Measurements from ENCODE around the gene ZNF341.
"Not testable (repeated sequence)": the region's sequence is repeated elsewhere in the genome, so short reads cannot be mapped to it uniquely, and the experiment has no call there.

The ZNF341 gene

GRCh38 chr20:33731693-33732165 is at the start of gene ZNF341:
Gene ZNF341, plus strand, starts transcription at chr20:33731996. Its CDS starts 26 bp downstream, at chr20:33732022.
- peak; percentile 93 for DNase-seq

- no peak for DNase-seq
These were observed 47.1 kb upstream of the ZNF341 start for GRCh38 chr20:33684533-33685327.

DNA sequence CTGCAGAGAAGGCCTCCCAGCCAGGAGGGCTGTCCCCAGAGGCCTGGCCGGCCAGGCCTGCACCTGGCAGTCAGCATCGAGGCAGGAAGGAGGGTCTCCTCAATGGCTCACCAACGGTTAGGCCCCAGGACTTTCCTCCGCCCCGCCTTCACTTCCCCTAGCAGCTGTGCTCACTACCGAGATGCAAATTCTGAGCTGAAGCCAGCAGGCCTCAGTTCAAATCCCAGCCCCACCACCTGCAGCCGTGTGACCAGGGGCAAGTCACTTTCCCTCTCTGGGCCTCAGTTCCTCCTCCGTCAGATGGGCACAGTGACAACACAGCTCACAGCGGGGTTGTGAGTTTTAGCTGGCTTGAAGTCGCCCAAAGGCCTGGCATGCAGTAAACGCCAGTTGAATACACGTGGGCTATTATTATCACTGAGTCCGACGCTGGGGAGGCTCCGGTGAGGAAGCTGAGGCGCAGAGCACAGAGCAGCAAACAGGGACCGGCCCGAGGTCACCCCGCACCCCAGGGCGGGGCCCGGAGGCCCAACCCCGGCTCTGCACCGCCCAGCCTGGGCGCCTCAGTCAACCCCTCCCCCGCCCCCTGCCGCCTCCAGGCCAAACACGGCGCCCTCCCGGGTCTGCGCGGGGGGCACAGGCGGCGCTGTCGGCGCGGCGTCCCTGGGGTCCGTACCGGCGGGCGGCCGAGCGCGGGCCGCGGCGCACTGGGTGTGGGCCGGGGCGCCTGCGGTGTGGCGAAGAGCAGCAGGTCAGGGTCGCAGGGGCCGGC is 46.3 kb upstream of the ZNF341 start:
- peak; percentile 82 for DNase-seq

GRCh38 chr20:33686100-33686983 is 45.5 kb upstream of the ZNF341 start, which contains the start of gene E2F1:
Gene E2F1, minus strand, starts transcription at chr20:33686385. Its CDS starts 121 bp downstream, at chr20:33686264.
- DNase-seq: peak; percentile 99

DNA sequence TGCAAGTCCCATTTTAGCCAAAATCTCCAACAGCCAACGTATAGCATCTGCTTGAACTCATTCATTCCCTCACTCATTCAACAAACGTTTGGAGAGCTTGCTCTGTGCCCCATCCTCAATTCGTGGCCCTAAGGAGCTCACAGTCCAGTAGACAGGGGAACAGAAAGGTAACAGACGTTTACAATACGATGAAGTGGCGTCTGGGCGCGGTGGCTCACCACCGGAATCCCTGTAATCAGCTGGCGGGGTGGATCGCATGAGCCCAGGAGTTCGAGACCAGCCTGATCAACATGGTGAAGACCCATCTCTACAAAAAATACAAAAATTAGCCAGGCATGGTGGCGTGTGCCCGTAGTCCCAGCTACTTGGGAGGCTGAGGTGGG is 44.8 kb upstream of the ZNF341 start:
- DNase-seq: no peak

DNA sequence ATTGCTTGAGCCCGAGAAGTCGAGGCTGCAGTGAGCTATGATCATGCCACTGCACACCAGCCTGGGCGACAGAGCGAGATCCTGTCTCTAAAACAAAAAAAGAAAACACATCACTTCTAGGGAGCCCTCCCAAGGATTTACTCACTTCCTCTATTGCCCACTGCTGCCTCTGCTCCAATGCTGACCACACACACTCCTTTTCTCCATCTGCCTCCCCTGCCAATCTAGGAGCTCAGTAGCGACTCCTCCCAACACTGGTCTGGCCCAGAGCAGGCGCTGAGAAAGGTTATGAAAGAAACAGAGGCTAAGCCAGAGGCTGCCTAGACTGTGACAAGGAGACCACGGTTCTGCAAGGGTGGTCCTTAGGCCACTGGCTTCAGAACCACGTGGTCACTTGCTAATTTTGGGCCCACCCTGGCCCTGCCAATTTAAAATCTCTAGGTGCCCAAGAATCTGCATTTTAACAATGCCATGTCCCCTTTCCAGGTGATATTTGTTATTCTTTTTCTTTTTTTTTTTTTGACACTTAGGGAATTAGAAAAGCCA is 44.4 kb upstream of the ZNF341 start:
- DNase-seq: no peak

DNA sequence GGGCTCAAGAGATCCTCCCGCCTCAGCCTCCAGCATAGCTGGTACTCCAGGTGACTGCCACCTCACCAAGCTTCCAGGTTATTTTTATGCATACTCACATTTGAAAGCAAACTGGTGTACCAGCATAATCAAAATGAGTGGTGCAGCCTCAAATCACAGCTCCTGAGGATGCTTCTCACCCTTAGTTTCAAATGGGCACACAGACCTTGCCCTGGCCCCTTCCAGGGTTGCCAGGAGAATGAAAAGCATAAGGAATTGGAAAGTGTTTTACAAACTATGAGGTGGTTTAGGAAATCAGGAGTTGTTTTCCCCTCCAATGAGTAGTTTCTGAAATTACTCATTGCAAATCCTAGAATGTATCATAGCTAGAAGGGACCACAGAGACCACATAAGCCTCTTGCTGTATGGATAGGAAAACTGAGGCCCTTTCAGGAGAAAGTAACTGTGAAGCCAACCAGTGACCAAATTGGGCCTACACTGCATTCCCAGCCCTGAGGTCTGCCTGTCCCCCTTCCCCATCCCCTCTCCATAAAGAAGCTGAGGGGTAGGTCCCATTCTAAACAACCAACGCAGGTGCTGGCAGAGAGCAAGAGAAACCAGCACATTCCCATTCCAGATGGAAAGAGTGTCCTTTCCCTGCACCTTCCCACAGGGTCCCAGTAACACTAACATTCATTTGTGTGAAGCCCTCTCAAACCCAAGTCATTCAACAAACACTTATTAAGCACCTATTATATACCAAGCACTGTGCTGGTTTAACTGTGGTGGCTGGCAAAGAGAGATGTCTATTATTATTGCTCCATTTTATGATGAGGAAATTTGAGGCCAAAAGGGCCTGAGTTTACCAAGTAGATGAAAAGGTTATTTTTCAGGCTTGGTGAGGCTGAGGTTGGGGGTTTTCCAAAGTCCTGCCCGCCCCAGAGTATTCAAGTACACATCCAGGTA is 43.5 kb upstream of the ZNF341 start:
- DNase-seq: no peak

DNA sequence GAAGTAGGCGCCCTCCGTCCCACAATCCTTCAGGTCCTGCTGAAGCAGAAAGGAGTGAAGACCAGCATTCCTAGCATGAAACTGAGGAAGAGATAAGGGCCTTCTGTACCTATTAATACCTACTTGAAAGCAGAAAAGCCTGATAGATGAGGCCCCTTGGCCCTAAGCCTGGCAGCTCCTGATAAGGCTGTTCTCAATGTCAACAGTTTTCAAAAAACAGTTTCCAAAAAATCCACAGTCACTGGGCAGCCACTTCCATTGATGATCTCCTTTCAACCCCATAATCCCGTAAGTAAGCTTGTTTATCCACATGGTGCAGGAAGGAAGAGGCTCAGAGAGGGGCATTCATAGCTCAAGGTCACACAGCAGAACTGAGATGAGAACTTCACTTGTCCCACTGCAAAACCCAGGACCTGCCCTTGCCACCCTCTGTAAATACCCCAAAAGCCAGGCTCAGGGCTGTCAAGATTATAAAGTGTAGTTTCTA is 42.8 kb upstream of the ZNF341 start:
- DNase-seq: no peak

DNA sequence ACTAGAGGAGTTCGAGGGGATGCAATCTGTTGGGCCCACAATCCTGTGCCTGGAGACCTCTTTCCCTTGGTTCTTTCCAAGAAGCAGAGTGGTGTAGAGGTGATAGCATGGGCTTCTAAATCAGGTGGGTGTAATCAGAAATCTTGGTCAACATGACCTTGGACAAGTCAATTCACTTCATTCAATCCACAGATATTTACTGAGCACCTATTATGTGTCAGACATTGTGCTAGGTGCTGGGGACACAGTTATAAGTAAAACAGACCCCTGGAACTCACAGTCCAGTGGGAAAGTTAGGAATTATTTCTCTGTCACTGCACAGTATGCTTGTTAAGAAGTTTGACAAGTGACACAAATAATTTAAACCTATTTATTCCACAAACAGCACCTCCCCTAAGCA is 42.3 kb upstream of the ZNF341 start:
- no peak for DNase-seq

DNA sequence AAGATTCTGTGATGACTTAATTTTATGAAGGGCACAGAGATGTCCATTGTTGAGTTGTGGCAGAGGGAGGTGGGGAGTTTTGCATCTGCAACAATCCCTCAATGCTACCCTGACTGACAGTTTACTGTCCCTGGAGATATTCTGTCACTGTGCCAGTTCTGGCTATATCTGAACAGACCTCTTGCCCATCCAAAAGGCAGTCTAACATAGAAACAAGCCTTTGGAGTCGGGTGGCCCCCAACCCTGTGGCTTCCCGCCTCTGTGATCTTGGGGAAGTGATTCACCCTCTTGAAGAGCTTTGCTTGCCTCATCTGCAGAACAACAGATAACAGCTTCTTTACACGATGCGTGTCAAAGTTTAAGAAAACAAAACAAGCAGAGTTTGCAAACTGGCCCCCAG is 41.8 kb upstream of the ZNF341 start:
- peak; percentile 73 for DNase-seq

DNA sequence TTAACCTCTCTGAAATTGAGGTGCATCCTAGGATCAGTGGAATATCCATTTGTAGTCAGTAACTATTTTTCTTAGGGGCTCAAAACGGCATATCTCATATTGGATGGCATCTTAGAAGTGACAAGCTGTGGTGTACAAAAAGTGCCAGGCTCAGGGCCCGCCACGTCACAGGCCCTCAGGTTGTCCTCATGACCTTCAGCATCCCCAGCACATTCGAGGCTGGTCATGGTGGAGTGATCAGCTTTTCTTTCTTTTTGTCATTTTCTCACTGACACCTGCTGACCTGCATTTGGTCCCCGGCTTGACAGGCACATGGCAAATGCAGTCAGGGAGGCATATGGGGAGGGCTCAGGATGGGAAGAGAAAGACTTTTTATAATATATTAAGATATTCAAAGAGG is 38.5 kb upstream of the ZNF341 start:
- DNase-seq: no peak

DNA sequence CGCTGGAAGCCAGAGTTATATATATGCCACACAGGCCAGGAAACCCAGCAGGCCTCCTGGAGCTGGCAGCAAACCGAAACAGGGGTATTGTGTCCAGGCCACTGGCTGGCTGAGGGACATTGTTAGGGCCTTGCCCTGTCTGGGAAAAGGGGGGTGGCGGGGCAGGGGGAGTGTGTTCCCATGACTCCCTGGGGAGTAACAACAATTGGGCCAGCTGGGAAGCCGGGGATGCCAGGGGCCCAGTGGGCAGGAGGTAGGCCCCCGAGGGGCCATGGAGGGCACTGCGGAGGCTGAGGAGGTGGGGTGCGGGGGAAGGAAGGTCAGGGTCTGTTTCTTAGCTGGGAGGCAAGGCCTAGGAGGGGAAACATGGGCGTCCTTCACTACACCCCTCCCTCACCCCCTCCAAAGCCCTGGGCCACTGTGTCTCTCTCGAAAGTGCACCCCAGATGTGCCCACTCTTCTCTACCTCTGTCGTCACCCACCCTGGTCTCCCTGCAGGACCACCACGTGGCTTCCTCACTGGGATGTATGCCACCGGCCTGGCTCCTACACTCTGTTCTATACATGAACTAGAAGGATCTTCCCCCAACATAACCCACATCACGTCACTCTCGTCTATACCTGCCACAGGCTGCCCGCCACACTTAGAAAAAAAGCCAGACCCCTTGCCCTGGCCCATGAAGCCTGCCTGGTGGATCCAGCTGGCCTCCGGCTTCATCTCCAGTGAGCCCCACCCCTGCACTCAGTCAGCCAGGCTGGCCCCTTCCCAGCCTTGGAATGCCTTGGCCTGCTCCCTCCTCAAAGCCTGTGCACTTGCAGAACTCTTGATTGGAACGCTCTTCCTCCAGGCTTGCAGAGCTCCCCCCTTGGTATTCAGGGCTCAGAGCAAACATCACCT is 37.8 kb upstream of the ZNF341 start:
- DNase-seq: no peak

GRCh38 chr20:33694639-33695012 is 37.2 kb upstream of the ZNF341 start:
- no peak for DNase-seq

- DNase-seq: no peak
These were observed 35.3 kb upstream of the ZNF341 start for GRCh38 chr20:33696448-33696847.

DNA sequence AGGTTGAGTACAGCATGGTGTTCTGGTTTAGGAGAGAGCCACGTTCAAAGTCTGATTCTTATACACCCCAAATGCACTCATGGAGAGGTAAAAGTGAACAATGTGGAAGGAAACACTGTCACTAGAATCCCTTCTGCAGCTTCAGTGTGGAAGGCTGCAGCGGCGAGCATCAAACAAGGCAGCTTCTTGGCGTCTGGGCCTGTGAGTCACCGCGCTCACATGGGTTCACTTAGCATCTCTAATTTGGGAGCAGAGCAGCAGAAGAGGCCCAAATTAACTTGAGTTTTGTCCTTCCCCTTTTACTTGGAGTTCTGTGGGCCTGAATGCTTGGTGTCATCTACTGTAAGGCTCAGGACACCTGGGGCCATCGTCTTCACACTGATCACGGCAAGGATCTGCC is 34.7 kb upstream of the ZNF341 start:
- no peak for DNase-seq

GRCh38 chr20:33698966-33699365 is 32.8 kb upstream of the ZNF341 start:
- DNase-seq: not testable (repeated sequence)

GRCh38 chr20:33700696-33701441 is 30.9 kb upstream of the ZNF341 start:
- not testable (repeated sequence) for DNase-seq

DNA sequence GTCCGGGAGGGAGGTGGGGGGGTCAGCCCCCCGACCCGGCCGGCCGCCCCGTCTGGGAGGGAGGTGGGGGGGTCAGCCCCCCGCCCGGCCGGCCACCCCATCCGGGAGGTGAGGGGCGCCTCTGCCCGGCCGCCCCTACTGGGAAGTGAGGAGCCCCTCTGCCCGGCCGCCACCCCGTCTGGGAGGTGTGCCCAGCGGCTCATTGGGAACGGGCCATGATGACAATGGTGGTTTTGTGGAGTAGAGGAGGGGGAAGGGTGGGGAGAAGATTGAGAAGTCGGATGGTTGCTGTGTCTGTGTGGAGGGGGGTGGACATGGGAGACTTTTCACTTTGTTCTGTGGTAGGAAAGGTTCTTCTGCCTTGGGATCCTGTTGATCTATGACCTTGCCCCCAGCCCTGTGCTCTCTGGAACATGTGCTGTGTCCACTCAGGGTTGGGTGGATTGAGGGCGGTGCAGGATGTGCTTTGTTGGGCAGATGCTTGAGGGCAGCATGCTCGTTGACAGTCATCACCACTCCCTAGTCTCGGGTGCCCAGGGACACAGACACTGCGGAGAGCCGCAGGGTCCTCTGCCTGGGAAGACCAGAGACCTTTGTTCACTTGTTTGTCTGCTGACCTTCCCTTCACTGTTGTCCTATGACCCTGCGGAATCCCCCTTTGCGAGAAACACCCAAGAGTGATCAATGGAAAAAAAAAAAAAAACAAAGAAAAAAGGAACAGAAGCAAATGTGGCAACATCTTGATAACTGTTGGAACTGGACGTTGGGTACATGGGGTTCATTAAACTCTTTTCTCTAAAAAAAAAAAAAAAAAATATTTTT is 30.0 kb upstream of the ZNF341 start:
- DNase-seq: no peak

DNA sequence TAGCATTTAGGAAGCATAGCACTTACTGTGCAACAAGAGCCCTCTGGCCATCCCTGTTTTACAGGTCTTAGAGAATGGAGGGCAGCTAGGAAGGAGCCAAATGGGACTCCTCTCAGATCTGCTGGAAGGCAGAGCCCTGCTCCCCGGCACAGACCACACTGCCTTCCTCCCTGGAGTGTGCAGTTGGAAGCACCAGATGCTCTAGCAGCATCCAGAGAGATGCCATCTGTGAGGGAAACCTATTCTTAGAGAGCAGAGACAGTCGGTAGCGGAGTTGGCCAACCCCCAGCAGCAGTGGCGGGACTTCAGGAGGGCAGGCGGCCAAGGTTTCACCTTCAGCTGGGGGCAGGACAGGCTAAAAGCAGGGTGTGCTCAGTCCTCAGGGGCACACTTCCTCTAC is 28.9 kb upstream of the ZNF341 start:
- DNase-seq: no peak

All from activated CD4-positive, alpha-beta T cell treated with anti-CD3 and anti-CD28 coated beads, Interleukin-2, Interleukin-6, amounts not matched to agents 100 ng/mL and 50 ng/mL, durations not matched to agents 16 hours and 8 hours (primary cell).